Measurements from ENCODE around the gene GJA10.

The GJA10 gene

DNA sequence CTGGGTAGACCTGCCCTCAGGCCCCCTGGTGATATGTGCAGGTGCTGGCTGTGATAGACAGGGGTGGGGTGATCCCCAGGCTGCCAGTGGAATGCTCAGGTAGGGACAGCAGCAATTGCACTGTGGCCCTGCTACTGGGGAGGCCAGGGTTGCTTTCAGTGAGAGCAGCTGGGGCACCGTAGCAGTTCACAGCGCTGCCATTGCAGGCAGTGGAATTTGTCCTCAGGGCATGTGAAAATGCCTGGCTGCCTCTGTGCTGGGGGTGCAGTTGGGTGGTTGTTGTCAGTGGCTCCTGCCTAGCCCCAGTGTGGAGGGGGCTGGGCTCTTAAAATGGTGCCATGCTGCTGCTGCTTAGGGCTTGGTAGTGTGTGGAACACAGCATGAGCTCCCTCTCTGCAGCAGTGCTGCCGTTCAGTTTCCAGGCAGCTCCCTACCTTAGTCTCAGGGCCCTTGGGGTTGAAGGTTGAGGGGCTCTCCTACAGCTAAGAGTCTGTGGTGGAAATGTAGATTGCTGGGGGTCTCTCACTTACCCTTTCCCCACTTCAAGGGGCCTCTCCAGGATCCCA is 23.6 kb downstream of the GJA10 start:
- no peak overlapping the region for H3K4me3 ChIP-seq (ENCODE audit: low read length)
- no peak for DNase-seq (ENCODE audit: low read depth)
- TF ChIP-seq CTCF (conservative IDR thresholded peaks at IDR 0.05; ENCODE audit: low read depth, low read length): no peak

- no peak for TF ChIP-seq CTCF (conservative IDR thresholded peaks at IDR 0.05; ENCODE audit: low read depth, low read length)
- no peak for DNase-seq (ENCODE audit: low read depth)
- H3K4me3 ChIP-seq (ENCODE audit: low read length): no peak overlapping the region
Measured at GRCh38 chr6:89921197-89921596, 26.9 kb downstream of the GJA10 start.

DNA sequence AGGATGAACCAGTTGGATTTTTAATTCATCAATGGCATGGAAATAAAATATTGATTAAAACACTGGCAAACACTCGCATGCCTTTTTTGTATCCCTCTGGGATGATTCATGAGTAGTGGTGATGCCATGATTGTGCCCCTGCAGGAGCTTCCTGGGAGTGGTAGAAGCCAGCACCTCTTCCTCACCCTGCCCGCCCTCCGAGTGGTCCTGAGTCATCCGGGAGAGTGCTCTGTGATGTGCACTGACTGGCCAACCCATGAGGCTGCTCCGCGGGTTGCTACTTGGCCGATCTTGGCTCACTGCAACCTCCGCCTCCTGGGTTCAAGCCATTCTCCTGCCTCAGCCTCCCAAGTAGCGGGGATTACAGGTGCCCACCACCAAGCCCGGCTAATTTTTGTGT is 27.4 kb downstream of the GJA10 start:
- TF ChIP-seq CTCF (conservative IDR thresholded peaks at IDR 0.05; ENCODE audit: low read depth, low read length): no peak
- no peak for DNase-seq (ENCODE audit: low read depth)
- H3K4me3 ChIP-seq (ENCODE audit: low read length): no peak overlapping the region

- H3K4me3 ChIP-seq (ENCODE audit: low read length): no peak overlapping the region
- DNase-seq (ENCODE audit: low read depth): no peak
- TF ChIP-seq CTCF (conservative IDR thresholded peaks at IDR 0.05; ENCODE audit: low read depth, low read length): no peak
Measured at GRCh38 chr6:89924231-89924630, 30.0 kb downstream of the GJA10 start.

GRCh38 chr6:89925826-89926225 is 31.6 kb downstream of the GJA10 start:
- no peak for TF ChIP-seq CTCF (conservative IDR thresholded peaks at IDR 0.05; ENCODE audit: low read depth, low read length)
- DNase-seq (ENCODE audit: low read depth): no peak
- no peak overlapping the region for H3K4me3 ChIP-seq (ENCODE audit: low read length)

GRCh38 chr6:89927264-89927663 is 33.0 kb downstream of the GJA10 start:
- no peak for TF ChIP-seq CTCF (conservative IDR thresholded peaks at IDR 0.05; ENCODE audit: low read depth, low read length)
- H3K4me3 ChIP-seq (ENCODE audit: low read length): no peak overlapping the region
- no peak for DNase-seq (ENCODE audit: low read depth)

DNA sequence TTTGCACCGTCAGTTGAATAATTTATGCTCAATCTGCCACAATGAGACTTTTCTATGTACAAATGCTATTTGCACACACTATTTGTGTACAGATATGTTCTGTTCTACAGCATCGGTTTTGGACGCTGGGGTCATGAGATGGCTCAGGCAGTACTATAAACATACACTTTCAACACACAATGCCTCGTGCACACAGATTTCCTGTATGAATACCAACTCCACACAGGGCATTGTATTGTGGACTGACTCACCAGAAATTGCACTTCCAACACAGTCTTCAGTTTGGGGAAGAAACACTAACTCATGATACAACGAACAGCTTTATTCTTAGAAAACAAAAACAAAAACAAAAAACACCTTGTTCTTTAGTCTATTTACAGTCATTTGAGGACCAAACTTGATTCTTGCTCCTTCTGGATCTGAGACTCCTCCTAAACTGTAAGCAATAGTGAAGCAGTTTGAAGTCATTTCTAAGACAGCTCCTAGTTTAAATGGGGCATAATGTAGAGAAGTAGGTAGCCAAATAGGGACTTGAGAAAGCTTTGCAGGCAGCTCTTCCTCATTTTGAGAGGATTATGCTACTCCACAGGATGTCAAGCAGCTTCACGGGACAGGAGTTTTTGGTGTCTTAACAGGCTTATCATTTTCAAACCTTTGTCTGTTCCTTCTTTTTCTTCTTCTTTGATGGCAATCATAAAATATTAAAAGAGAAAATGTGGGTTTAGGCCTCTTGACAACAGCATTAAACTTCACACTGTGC is 33.7 kb downstream of the GJA10 start:
- H3K4me3 ChIP-seq (ENCODE audit: low read length): no peak overlapping the region
- TF ChIP-seq CTCF (conservative IDR thresholded peaks at IDR 0.05; ENCODE audit: low read depth, low read length): no peak
- no peak for DNase-seq (ENCODE audit: low read depth)

Data from retinal pigment epithelial cell (primary cell).